K562 (cell line): ENCODE results near the gene RNASE3. TPM values are rescaled to one million over a fixed set of nuclear protein-coding genes. Genes with fewer than 3 reads are reported as not detected.

Experiments
- ARID2 ChIP-seq: fragments of 450-650 bp; IDR thresholded peaks from 2 replicates; pipeline ENCODE4 v1.6.1; 2017; ENCODE audit warnings: antibody characterized with exemption, mild to moderate bottlenecking
- HDAC1 ChIP-seq, 2 experiments: fragments of 450-650 bp; IDR thresholded peaks; 2 replicates each; pipeline ENCODE4 v1.6.1; 2016 to 2017; ENCODE audit warnings: inconsistent platforms in 1 of 2, mild to moderate bottlenecking in 1 of 2, moderate library complexity in 1 of 2
- MTF1 ChIP-seq: fragments of 250-450 bp; sonication (Bioruptor Pico); IDR thresholded peaks from 2 replicates; pipeline ENCODE4 v1.9.0; 2021; ENCODE audit warnings: moderate library complexity, mild to moderate bottlenecking, inconsistent platforms, borderline replicate concordance
- MYC ChIP-seq, 2 experiments: fragments of 250-450 bp in 1 of 2; sonication (Bioruptor Pico) in 1 of 2; IDR thresholded peaks; 2 replicates each; pipeline versions ENCODE4 v1.5.1 to v1.6.1; 2012 to 2021; ENCODE audit warnings: low read depth in 2 of 2, borderline replicate concordance in 1 of 2, improper control_type of control experiment in 1 of 2, low read length in 1 of 2, mild to moderate bottlenecking in 1 of 2, moderate library complexity in 1 of 2
- SLC30A9 ChIP-seq: fragments of 250-450 bp; sonication (Bioruptor Pico); IDR thresholded peaks from 2 replicates; pipeline ENCODE4 v1.8.0; 2022; ENCODE audit warnings: mild to moderate bottlenecking, moderate library complexity
- ZC3H4 ChIP-seq: sonication (generic); formaldehyde crosslinking; IDR thresholded peaks from 2 replicates; pipeline ENCODE4 v1.9.0; 2021; ENCODE audit warnings: missing genetic modification reagents, borderline replicate concordance
- ZNF766 ChIP-seq: fragments of 200-800 bp; sonication (Bioruptor generic); conservative IDR thresholded peaks from 2 replicates; pipeline ENCODE4 v1.6.1; 2016; ENCODE audit warnings: missing genetic modification characterization, missing compliant biosample characterization
- polyA plus RNA-seq, 8 experiments: library from polyadenylated mRNA; depleted of rRNA in 4 of 8; stranded (reverse) in 5 of 8; unstranded in 3 of 8; fragments of >200 nt; fragmentation: Nextera tagmentation in 2 of 8; fragmentation: Illumina TruSeq in 1 of 8; extraction: Ambion mirVana in 2 of 8; extraction: Trizol in 1 of 8; gene quantifications; 2 replicates each; pipeline versions ENCODE4 v1.2.1 to v1.2.3, GENCODE V29; 2011 to 2014; ENCODE audit warnings: inconsistent platforms in 1 of 8, missing spikeins in 1 of 8
- total RNA-seq, 7 experiments: library from RNA; depleted of rRNA in 6 of 7; stranded (reverse); fragments of >200 nt in 6 of 7; fragmentation: Illumina TruSeq in 2 of 7; extraction: Trizol in 2 of 7; gene quantifications; 2 replicates each; pipeline versions ENCODE4 v1.2.1 to v1.2.3, GENCODE V29; 2011 to 2021; ENCODE audit warnings: low replicate concordance in 1 of 7
- TF ChIP-seq, protein P1 (sequence below), 2 experiments: fragments of 450-650 bp; formaldehyde crosslinking in 1 of 2; IDR thresholded peaks; 2 replicates each; pipeline versions ENCODE4 v1.4.0 to v1.6.1; 2014 to 2020; ENCODE audit warnings: mild to moderate bottlenecking in 2 of 2, borderline replicate concordance in 1 of 2, low read depth in 1 of 2

RNASE3 gene
- total and polyA plus RNA-seq, 9 of the 15 experiments (the other 6 are each of a cell fraction or from before 2014, with no cell fraction given) = not detected

DNA sequence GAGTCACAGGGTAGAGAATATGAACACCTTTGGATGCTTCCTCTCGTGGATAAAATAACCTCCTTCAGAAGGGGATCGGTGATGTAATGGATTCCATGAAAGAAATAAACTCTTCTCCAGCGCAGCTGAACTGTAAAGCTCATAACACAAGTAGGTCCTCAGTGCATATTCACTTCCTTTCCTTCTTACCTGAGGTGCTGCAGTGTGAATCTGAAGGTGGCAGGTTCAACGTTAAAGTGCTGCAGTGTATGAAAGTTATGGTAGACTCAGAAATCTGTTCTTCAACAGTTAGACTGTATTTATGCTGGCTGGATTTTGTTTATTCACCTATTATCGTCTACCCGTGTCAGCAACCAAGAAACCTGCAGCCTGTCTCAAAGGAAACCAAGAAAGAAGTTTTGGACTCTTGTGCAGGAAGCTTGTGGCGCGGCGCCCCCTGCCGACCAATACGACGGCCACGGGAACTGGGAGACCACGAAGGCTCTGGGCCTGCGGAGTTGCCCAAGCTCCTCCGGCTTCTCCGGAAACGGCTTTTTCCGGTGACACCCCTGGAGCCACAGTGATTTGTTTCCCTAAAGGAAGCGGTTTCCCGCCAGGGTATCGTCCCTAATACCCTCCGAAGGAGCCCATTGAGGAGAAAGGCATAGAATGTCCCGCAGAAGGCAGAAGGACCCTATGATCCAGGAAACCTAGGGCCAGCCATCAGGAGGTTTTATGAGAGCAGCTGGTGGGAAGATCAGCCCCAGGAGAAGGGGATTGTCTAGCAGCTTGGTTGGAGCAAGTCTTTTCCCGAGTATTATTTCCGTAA lies 17.6 kb upstream of the RNASE3 start (continued):
- TF ChIP-seq, protein P1, sequence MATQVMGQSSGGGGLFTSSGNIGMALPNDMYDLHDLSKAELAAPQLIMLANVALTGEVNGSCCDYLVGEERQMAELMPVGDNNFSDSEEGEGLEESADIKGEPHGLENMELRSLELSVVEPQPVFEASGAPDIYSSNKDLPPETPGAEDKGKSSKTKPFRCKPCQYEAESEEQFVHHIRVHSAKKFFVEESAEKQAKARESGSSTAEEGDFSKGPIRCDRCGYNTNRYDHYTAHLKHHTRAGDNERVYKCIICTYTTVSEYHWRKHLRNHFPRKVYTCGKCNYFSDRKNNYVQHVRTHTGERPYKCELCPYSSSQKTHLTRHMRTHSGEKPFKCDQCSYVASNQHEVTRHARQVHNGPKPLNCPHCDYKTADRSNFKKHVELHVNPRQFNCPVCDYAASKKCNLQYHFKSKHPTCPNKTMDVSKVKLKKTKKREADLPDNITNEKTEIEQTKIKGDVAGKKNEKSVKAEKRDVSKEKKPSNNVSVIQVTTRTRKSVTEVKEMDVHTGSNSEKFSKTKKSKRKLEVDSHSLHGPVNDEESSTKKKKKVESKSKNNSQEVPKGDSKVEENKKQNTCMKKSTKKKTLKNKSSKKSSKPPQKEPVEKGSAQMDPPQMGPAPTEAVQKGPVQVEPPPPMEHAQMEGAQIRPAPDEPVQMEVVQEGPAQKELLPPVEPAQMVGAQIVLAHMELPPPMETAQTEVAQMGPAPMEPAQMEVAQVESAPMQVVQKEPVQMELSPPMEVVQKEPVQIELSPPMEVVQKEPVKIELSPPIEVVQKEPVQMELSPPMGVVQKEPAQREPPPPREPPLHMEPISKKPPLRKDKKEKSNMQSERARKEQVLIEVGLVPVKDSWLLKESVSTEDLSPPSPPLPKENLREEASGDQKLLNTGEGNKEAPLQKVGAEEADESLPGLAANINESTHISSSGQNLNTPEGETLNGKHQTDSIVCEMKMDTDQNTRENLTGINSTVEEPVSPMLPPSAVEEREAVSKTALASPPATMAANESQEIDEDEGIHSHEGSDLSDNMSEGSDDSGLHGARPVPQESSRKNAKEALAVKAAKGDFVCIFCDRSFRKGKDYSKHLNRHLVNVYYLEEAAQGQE (IDR thresholded peaks at IDR 0.05; ENCODE audit: borderline replicate concordance) = peak; percentile 56; the same call in 1 of the 2 replicates
- TF ChIP-seq, protein P1 (CRISPR knock-in tag; IDR thresholded peaks at IDR 0.05; ENCODE audit: low read depth) = no peak
- TF ChIP-seq MTF1 (CRISPR knock-in tag) = no peak
- TF ChIP-seq ARID2 = no peak
- TF ChIP-seq SLC30A9 (CRISPR knock-in tag) = no peak
- no peak for TF ChIP-seq MYC (IDR thresholded peaks at IDR 0.05; ENCODE audit: low read depth, low read length)
- TF ChIP-seq MYC (CRISPR knock-in tag; IDR thresholded peaks at IDR 0.05; ENCODE audit: borderline replicate concordance, low read depth) = no peak
- TF ChIP-seq ZC3H4 (CRISPR knock-in tag) = no peak
- no peak for TF ChIP-seq HDAC1 (IDR thresholded peaks at IDR 0.05)
- TF ChIP-seq ZNF766 (CRISPR knock-in tag) = no peak; the same call in 1 of the 2 replicates
